HepG2 (cell line): Measurements from ENCODE around the gene TAOK3. TPM values are rescaled to one million over a fixed set of nuclear protein-coding genes. Genes with fewer than 3 reads are reported as not detected.

Experiments used
- GABPA ChIP-seq, 2 experiments: IDR thresholded peaks; 2 replicates each; pipeline ENCODE4 v1.6.1; 2011 to 2016; ENCODE audit warnings: low read depth in 2 of 2, low read length in 1 of 2, missing biosample characterization in 1 of 2, missing genetic modification characterization in 1 of 2
- HES4 ChIP-seq: sonication (generic); formaldehyde crosslinking; IDR thresholded peaks from 2 replicates; pipeline ENCODE4 v1.9.0; 2021; ENCODE audit warnings: mild to moderate bottlenecking, missing genetic modification reagents, borderline replicate concordance
- HNF1B ChIP-seq: sonication (generic); formaldehyde crosslinking; IDR thresholded peaks from 2 replicates; pipeline ENCODE4 v1.5.1; 2020; ENCODE audit warnings: mild to moderate bottlenecking, moderate library complexity, missing genetic modification reagents
- MBNL3 ChIP-seq: fragments of 250-450 bp; sonication (Bioruptor Pico); conservative IDR thresholded peaks from 2 replicates; pipeline ENCODE4 v1.8.0; 2022; ENCODE audit warnings: mild to moderate bottlenecking, inconsistent platforms
- SOX5 ChIP-seq: IDR thresholded peaks from 2 replicates; pipeline ENCODE4 v1.6.1; 2016; ENCODE audit warnings: borderline replicate concordance
- TBX2 ChIP-seq: sonication (generic); formaldehyde crosslinking; IDR thresholded peaks from 2 replicates; pipeline ENCODE4 v1.5.0; 2020; ENCODE audit warnings: missing genetic modification reagents, mild to moderate bottlenecking, borderline replicate concordance
- TCF12 ChIP-seq, 2 experiments: fragments of 450-650 bp in 1 of 2; sonication (generic) in 1 of 2; formaldehyde crosslinking in 1 of 2; IDR thresholded peaks; 2 replicates each; pipeline versions ENCODE4 v1.6.1 to v1.8.0; 2017 to 2022; ENCODE audit warnings: antibody characterized with exemption in 1 of 2, mild to moderate bottlenecking in 1 of 2, missing genetic modification reagents in 1 of 2, moderate library complexity in 1 of 2
- TOPORS ChIP-seq: sonication (generic); formaldehyde crosslinking; IDR thresholded peaks from 2 replicates; pipeline ENCODE4 v1.8.0; 2023; ENCODE audit warnings: mild to moderate bottlenecking, missing genetic modification reagents
- ZMAT5 ChIP-seq: sonication (generic); formaldehyde crosslinking; IDR thresholded peaks from 2 replicates; pipeline ENCODE4 v1.5.0; 2020; ENCODE audit warnings: mild to moderate bottlenecking, low read depth, missing genetic modification reagents, borderline replicate concordance
- ZNF674 ChIP-seq: sonication (generic); formaldehyde crosslinking; IDR thresholded peaks from 2 replicates; pipeline ENCODE4 v1.5.0; 2020; ENCODE audit warnings: low read depth, mild to moderate bottlenecking, missing genetic modification reagents
- ZNF772 ChIP-seq: sonication (generic); formaldehyde crosslinking; IDR thresholded peaks from 2 replicates; pipeline ENCODE4 v1.5.0; 2020; ENCODE audit warnings: mild to moderate bottlenecking, missing genetic modification reagents
- ZNF773 ChIP-seq: sonication (generic); formaldehyde crosslinking; IDR thresholded peaks from 2 replicates; pipeline ENCODE4 v1.4.0; 2020; ENCODE audit warnings: missing genetic modification reagents, borderline replicate concordance
- ZNF777 ChIP-seq: sonication (generic); formaldehyde crosslinking; IDR thresholded peaks from 2 replicates; pipeline ENCODE4 v1.4.0; 2020; ENCODE audit warnings: missing genetic modification reagents
- polyA plus RNA-seq, 8 experiments: library from polyadenylated mRNA; depleted of rRNA in 3 of 8; stranded (reverse) in 7 of 8; unstranded in 1 of 8; fragments of >200 nt; fragmentation: Illumina TruSeq in 4 of 8; extraction: Trizol in 4 of 8; gene quantifications; 2 replicates each; pipeline versions ENCODE4 v1.2.1 to v1.2.3, GENCODE V29; 2011 to 2016; ENCODE audit warnings: low read depth in 4 of 8, missing spikeins in 1 of 8, mixed read lengths in 1 of 8; ENCODE audit not compliant: insufficient read depth in 1 of 8
- total RNA-seq, 5 experiments: library from RNA; depleted of rRNA; stranded (reverse); fragments of >200 nt; fragmentation: Illumina TruSeq; extraction: Trizol; gene quantifications; 2 replicates each; pipeline ENCODE4 v1.2.3, GENCODE V29; 2016; ENCODE audit warnings: low read depth in 1 of 5
- TF ChIP-seq, protein P1 (sequence below): sonication (generic); formaldehyde crosslinking; IDR thresholded peaks from 2 replicates; pipeline ENCODE4 v1.9.0; 2022; ENCODE audit warnings: low read depth, missing genetic modification reagents
- TF ChIP-seq, protein P2 (sequence below): sonication (generic); formaldehyde crosslinking; conservative IDR thresholded peaks from 2 replicates; pipeline ENCODE4 v1.4.0; 2020; ENCODE audit warnings: missing genetic modification reagents
- TF ChIP-seq, protein P3 (sequence below): IDR thresholded peaks from 2 replicates; pipeline ENCODE4 v1.6.1; 2016; ENCODE audit warnings: mild to moderate bottlenecking
- TF ChIP-seq, protein P4 (sequence below): sonication (generic); formaldehyde crosslinking; IDR thresholded peaks from 2 replicates; pipeline ENCODE4 v1.5.1; 2020; ENCODE audit warnings: missing genetic modification reagents, mild to moderate bottlenecking, borderline replicate concordance

TAOK3 gene
- total and polyA plus RNA-seq, 2 of the 13 experiments (the other 11 are each of a cell fraction or from before 2014, with no cell fraction given), result 10.4 to 12.3 TPM

DNA sequence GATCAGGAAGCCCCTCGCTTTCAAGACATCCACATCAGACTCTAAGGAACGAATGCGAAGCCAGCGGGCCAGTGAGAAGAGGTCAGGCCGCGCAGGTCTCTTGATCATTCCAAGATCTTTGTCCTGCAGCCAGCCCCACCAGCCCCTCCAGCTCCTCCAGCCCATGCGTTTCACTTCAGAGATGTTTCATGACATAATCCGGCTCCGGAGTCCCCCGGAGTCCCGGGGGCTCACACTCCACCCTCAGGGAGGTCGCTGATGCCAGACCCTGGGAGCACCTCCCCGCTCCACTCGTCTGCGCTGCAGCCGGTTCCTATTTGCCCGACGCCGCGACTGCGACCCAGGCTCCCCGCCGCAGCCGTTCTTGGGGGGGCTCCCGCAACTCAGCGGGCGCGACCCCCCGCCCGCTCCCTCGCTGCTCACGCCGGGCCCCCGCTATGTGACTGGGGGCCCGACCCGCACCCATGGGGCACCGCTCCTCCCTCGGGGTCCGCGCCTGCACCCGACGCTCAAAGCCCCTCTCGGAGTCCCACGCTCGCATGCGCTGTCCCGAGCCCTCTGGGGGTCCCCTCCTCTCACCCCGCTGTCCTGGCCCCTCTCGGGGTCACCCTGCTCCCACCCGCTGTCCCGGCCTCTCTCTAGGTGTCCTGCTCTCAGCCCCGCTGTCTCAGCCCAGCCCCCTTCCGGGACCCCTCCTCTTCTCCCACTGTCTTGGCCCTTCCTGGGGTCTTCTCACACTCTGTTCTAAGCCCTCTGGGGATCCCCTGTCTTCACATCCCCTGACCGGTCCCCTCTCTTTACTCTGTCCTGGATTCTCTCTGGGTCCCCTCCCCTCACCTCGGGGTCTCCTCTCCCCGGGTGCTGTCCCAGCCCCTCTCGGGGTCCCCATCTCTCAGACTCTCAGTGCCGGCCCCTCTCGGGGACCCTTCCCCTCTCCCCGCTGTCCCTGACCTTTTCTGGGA is 1.1 kb downstream of the TAOK3 start (continued):
- no peak for TF ChIP-seq SOX5
- TF ChIP-seq HNF1B, result 0 out of 2 replicates have a peak, but pooled peaks have one; percentile 13
- no peak for TF ChIP-seq ZNF772 (CRISPR knock-in tag)
- TF ChIP-seq, protein P1, sequence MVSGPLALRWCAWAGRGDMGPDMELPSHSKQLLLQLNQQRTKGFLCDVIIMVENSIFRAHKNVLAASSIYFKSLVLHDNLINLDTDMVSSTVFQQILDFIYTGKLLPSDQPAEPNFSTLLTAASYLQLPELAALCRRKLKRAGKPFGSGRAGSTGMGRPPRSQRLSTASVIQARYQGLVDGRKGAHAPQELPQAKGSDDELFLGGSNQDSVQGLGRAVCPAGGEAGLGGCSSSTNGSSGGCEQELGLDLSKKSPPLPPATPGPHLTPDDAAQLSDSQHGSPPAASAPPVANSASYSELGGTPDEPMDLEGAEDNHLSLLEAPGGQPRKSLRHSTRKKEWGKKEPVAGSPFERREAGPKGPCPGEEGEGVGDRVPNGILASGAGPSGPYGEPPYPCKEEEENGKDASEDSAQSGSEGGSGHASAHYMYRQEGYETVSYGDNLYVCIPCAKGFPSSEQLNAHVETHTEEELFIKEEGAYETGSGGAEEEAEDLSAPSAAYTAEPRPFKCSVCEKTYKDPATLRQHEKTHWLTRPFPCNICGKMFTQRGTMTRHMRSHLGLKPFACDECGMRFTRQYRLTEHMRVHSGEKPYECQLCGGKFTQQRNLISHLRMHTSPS (CRISPR knock-in tag), result no peak
- TF ChIP-seq TBX2 (CRISPR knock-in tag), result no peak
- TF ChIP-seq, protein P2, sequence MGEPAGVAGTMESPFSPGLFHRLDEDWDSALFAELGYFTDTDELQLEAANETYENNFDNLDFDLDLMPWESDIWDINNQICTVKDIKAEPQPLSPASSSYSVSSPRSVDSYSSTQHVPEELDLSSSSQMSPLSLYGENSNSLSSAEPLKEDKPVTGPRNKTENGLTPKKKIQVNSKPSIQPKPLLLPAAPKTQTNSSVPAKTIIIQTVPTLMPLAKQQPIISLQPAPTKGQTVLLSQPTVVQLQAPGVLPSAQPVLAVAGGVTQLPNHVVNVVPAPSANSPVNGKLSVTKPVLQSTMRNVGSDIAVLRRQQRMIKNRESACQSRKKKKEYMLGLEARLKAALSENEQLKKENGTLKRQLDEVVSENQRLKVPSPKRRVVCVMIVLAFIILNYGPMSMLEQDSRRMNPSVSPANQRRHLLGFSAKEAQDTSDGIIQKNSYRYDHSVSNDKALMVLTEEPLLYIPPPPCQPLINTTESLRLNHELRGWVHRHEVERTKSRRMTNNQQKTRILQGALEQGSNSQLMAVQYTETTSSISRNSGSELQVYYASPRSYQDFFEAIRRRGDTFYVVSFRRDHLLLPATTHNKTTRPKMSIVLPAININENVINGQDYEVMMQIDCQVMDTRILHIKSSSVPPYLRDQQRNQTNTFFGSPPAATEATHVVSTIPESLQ (CRISPR knock-in tag), result no peak
- TF ChIP-seq HES4 (CRISPR knock-in tag), result no peak
- no peak for TF ChIP-seq ZMAT5 (CRISPR knock-in tag)
- no peak for TF ChIP-seq ZNF773 (CRISPR knock-in tag)
- TF ChIP-seq GABPA (IDR thresholded peaks at IDR 0.05; ENCODE audit: low read depth, low read length), result no peak
- TF ChIP-seq GABPA (CRISPR knock-in tag; IDR thresholded peaks at IDR 0.05; ENCODE audit: low read depth), result no peak
- no peak for TF ChIP-seq TOPORS (CRISPR knock-in tag)
- TF ChIP-seq, protein P3, sequence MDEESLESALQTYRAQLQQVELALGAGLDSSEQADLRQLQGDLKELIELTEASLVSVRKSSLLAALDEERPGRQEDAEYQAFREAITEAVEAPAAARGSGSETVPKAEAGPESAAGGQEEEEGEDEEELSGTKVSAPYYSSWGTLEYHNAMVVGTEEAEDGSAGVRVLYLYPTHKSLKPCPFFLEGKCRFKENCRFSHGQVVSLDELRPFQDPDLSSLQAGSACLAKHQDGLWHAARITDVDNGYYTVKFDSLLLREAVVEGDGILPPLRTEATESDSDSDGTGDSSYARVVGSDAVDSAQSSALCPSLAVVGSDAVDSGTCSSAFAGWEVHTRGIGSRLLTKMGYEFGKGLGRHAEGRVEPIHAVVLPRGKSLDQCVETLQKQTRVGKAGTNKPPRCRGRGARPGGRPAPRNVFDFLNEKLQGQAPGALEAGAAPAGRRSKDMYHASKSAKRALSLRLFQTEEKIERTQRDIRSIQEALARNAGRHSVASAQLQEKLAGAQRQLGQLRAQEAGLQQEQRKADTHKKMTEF, result 0 out of 2 replicates have a peak, but pooled peaks have one; percentile 20
- no peak for TF ChIP-seq ZNF674
- peak; percentile 83 for TF ChIP-seq ZNF777
- TF ChIP-seq TCF12 (IDR thresholded peaks at IDR 0.05), result no peak
- 0 out of 2 replicates have a peak, but pooled peaks have one; percentile 26 for TF ChIP-seq TCF12 (CRISPR knock-in tag; IDR thresholded peaks at IDR 0.05)
- TF ChIP-seq MBNL3 (CRISPR knock-in tag), result no peak
- TF ChIP-seq, protein P4, sequence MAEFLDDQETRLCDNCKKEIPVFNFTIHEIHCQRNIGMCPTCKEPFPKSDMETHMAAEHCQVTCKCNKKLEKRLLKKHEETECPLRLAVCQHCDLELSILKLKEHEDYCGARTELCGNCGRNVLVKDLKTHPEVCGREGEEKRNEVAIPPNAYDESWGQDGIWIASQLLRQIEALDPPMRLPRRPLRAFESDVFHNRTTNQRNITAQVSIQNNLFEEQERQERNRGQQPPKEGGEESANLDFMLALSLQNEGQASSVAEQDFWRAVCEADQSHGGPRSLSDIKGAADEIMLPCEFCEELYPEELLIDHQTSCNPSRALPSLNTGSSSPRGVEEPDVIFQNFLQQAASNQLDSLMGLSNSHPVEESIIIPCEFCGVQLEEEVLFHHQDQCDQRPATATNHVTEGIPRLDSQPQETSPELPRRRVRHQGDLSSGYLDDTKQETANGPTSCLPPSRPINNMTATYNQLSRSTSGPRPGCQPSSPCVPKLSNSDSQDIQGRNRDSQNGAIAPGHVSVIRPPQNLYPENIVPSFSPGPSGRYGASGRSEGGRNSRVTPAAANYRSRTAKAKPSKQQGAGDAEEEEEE, result no peak
